ENCODE measurements around the gene RPS6KA3. TPM values are rescaled to one million over a fixed set of nuclear protein-coding genes. Genes with fewer than 3 reads are reported as not detected.
"Not testable (repeated sequence)": the region's sequence is repeated elsewhere in the genome, so short reads cannot be mapped to it uniquely, and the experiment has no call there.

The RPS6KA3 gene
- polyA plus RNA-seq, 4 donors, result 26.2 to 32.6 (median 30.2) TPM

- peak in 3 of 4 donors; percentile 4 to 10 (median 9) for DNase-seq (ENCODE audit: low read depth in 4 of 4, low spot score in 2 of 4)
Measured at GRCh38 chrX:20265726-20266681, 705 bp downstream of the RPS6KA3 start.

GRCh38 chrX:20265221-20265725 lies 1.4 kb downstream of the RPS6KA3 start:
- peak in 3 of 4 donors; percentile 20 to 38 (median 35) for DNase-seq (ENCODE audit: low read depth in 4 of 4, low spot score in 2 of 4)

- no peak for DNase-seq (ENCODE audit: low read depth in 4 of 4, low spot score in 2 of 4)
Measured at GRCh38 chrX:20263474-20263873, 3.2 kb downstream of the RPS6KA3 start.

- no peak for DNase-seq (ENCODE audit: low read depth in 4 of 4, low spot score in 2 of 4)
Measured at GRCh38 chrX:20260885-20261284, 5.8 kb downstream of the RPS6KA3 start.

GRCh38 chrX:20254712-20255299 lies 11.9 kb downstream of the RPS6KA3 start:
- no peak for DNase-seq (ENCODE audit: low read depth in 4 of 4, low spot score in 2 of 4)

GRCh38 chrX:20253232-20253543 lies 13.5 kb downstream of the RPS6KA3 start:
- DNase-seq (ENCODE audit: low read depth in 4 of 4, low spot score in 2 of 4), result no peak

GRCh38 chrX:20252381-20253231 lies 14.1 kb downstream of the RPS6KA3 start:
- no peak for DNase-seq (ENCODE audit: low read depth in 4 of 4, low spot score in 2 of 4)

- no peak for DNase-seq (ENCODE audit: low read depth in 4 of 4, low spot score in 2 of 4)
Measured at GRCh38 chrX:20251691-20252090, 15.0 kb downstream of the RPS6KA3 start.

GRCh38 chrX:20250146-20250545 lies 16.6 kb downstream of the RPS6KA3 start:
- DNase-seq (ENCODE audit: low read depth in 4 of 4, low spot score in 2 of 4), result not testable (repeated sequence)

- no peak for DNase-seq (ENCODE audit: low read depth in 4 of 4, low spot score in 2 of 4)
Measured at GRCh38 chrX:20248592-20249192, 18.0 kb downstream of the RPS6KA3 start.

GRCh38 chrX:20244931-20245330 lies 21.8 kb downstream of the RPS6KA3 start:
- no peak for DNase-seq (ENCODE audit: low read depth in 4 of 4, low spot score in 2 of 4)

- DNase-seq (ENCODE audit: low read depth in 4 of 4, low spot score in 2 of 4), result no peak
Measured at GRCh38 chrX:20240201-20240600, 26.5 kb downstream of the RPS6KA3 start.

GRCh38 chrX:20237864-20238263 lies 28.8 kb downstream of the RPS6KA3 start:
- no peak for DNase-seq (ENCODE audit: low read depth in 4 of 4, low spot score in 2 of 4)

- DNase-seq (ENCODE audit: low read depth in 4 of 4, low spot score in 2 of 4), result no peak
Measured at GRCh38 chrX:20235755-20236154, 31.0 kb downstream of the RPS6KA3 start.

GRCh38 chrX:20233336-20233735 lies 33.4 kb downstream of the RPS6KA3 start:
- DNase-seq (ENCODE audit: low read depth in 4 of 4, low spot score in 2 of 4), result no peak

- no peak for DNase-seq (ENCODE audit: low read depth in 4 of 4, low spot score in 2 of 4)
Measured at GRCh38 chrX:20231598-20231997, 35.1 kb downstream of the RPS6KA3 start.

- no peak for DNase-seq (ENCODE audit: low read depth in 4 of 4, low spot score in 2 of 4)
Measured at GRCh38 chrX:20230406-20230805, 36.3 kb downstream of the RPS6KA3 start.

- DNase-seq (ENCODE audit: low read depth in 4 of 4, low spot score in 2 of 4), result no peak
Measured at GRCh38 chrX:20229155-20229554, 37.6 kb downstream of the RPS6KA3 start.

- DNase-seq (ENCODE audit: low read depth in 4 of 4, low spot score in 2 of 4), result no peak
Measured at GRCh38 chrX:20228245-20228644, 38.5 kb downstream of the RPS6KA3 start.

GRCh38 chrX:20227116-20227515 lies 39.6 kb downstream of the RPS6KA3 start:
- DNase-seq (ENCODE audit: low read depth in 4 of 4, low spot score in 2 of 4), result no peak

- DNase-seq (ENCODE audit: low read depth in 4 of 4, low spot score in 2 of 4), result no peak
Measured at GRCh38 chrX:20225488-20225833, 41.2 kb downstream of the RPS6KA3 start.

Data from left renal cortex interstitium (tissue), 4 donors.